K562 (cell line): ENCODE measurements around the gene PRKACA. TPM values are rescaled to one million over a fixed set of nuclear protein-coding genes. Genes with fewer than 3 reads are reported as not detected.

Experiments
- CREB3 ChIP-seq: fragments of 450-650 bp; conservative IDR thresholded peaks from 2 replicates; pipeline ENCODE4 v1.6.1; 2016; ENCODE audit warnings: missing genetic modification characterization, low read depth, mild to moderate bottlenecking, missing compliant biosample characterization, moderate library complexity
- CREBBP ChIP-seq: IDR thresholded peaks from one replicate; pipeline ENCODE4 v1.6.1; 2012; ENCODE audit warnings: low read depth, mild to moderate bottlenecking, control low read depth, inconsistent platforms, low read length
- CTCF ChIP-seq, 3 experiments: IDR thresholded peaks in 2 of 3; conservative IDR thresholded peaks in 1 of 3; 2 replicates each; pipeline ENCODE4 v1.5.1; 2011 to 2012; ENCODE audit warnings: low read length in 3 of 3, mild to moderate bottlenecking in 3 of 3, control low read depth in 2 of 3, improper control_type of control experiment in 1 of 3, inconsistent platforms in 1 of 3, low read depth in 1 of 3, mixed read lengths in 1 of 3, moderate library complexity in 1 of 3; ENCODE audit not compliant: insufficient read depth in 2 of 3
- FOXJ3 ChIP-seq: sonication (generic); formaldehyde crosslinking; IDR thresholded peaks from 2 replicates; pipeline ENCODE4 v1.4.0; 2020; ENCODE audit warnings: mild to moderate bottlenecking, missing genetic modification reagents
- FOXK2 ChIP-seq, 2 experiments: fragments of 450-650 bp; IDR thresholded peaks in 1 of 2; conservative IDR thresholded peaks in 1 of 2; 2 replicates each; pipeline ENCODE4 v1.6.1; 2016; ENCODE audit warnings: low read depth in 2 of 2, mild to moderate bottlenecking in 1 of 2
- GABPB1 ChIP-seq: sonication (generic); formaldehyde crosslinking; IDR thresholded peaks from 2 replicates; pipeline ENCODE4 v1.8.0; 2022; ENCODE audit warnings: mild to moderate bottlenecking, missing genetic modification reagents
- GATAD2B ChIP-seq: fragments of 450-650 bp; IDR thresholded peaks from 2 replicates; pipeline ENCODE4 v1.6.1; 2017; ENCODE audit warnings: mild to moderate bottlenecking, borderline replicate concordance
- MYBL2 ChIP-seq, 2 experiments: fragments of 450-650 bp in 1 of 2; sonication (generic) in 1 of 2; formaldehyde crosslinking in 1 of 2; IDR thresholded peaks; 2 replicates each; pipeline versions ENCODE4 v1.6.1 to v1.8.1; 2017 to 2022; ENCODE audit warnings: borderline replicate concordance in 1 of 2, inconsistent platforms in 1 of 2, low read depth in 1 of 2, mild to moderate bottlenecking in 1 of 2, missing genetic modification reagents in 1 of 2, moderate library complexity in 1 of 2
- POLR2G ChIP-seq: fragments of 200-400 bp; formaldehyde crosslinking; IDR thresholded peaks from 2 replicates; pipeline ENCODE4 v1.6.1; 2017; ENCODE audit warnings: low read depth, mild to moderate bottlenecking, antibody characterized with exemption, low read length, moderate library complexity
- SAFB ChIP-seq: fragments of 200-400 bp; formaldehyde crosslinking; IDR thresholded peaks from 2 replicates; pipeline ENCODE4 v1.6.1; 2017; ENCODE audit warnings: low read depth, low read length, borderline replicate concordance
- SMAD4 ChIP-seq: fragments of 250-450 bp; sonication (Bioruptor Pico); conservative IDR thresholded peaks from 2 replicates; pipeline ENCODE4 v1.8.0; 2021; ENCODE audit warnings: inconsistent platforms, mild to moderate bottlenecking, moderate library complexity
- SMARCA4 ChIP-seq: fragments of 450-650 bp; IDR thresholded peaks from 2 replicates; pipeline ENCODE4 v1.6.1; 2016
- SOX6 ChIP-seq: fragments of 450-650 bp; IDR thresholded peaks from 2 replicates; pipeline ENCODE4 v1.6.1; 2014; ENCODE audit warnings: mild to moderate bottlenecking
- SPI1 ChIP-seq: IDR thresholded peaks from 2 replicates; pipeline ENCODE4 v1.6.1; 2011; ENCODE audit warnings: low read depth, low read length, control low read depth, borderline replicate concordance
- TAF1 ChIP-seq: IDR thresholded peaks from 2 replicates; pipeline ENCODE4 v1.6.1; 2011; ENCODE audit warnings: mild to moderate bottlenecking, low read length, moderate library complexity; ENCODE audit not compliant: insufficient read depth, control insufficient read depth, severe bottlenecking; ENCODE audit errors: extremely low read depth
- TBL1XR1 ChIP-seq, 2 experiments: IDR thresholded peaks; 2 replicates each; pipeline ENCODE4 v1.6.1; 2012; ENCODE audit warnings: improper control_type of control experiment in 2 of 2, low read length in 2 of 2, mild to moderate bottlenecking in 1 of 2
- XRCC5 ChIP-seq: fragments of 200-400 bp; formaldehyde crosslinking; IDR thresholded peaks from 2 replicates; pipeline ENCODE4 v1.6.1; 2017; ENCODE audit warnings: low read depth, mild to moderate bottlenecking, low read length
- ZBTB7A ChIP-seq: IDR thresholded peaks from 2 replicates; pipeline ENCODE4 v1.6.1; 2011; ENCODE audit warnings: low read depth, mild to moderate bottlenecking, low read length, moderate library complexity, borderline replicate concordance; ENCODE audit not compliant: control insufficient read depth
- ZFP30 ChIP-seq: fragments of 250-450 bp; sonication (Bioruptor Pico); IDR thresholded peaks from 2 replicates; pipeline ENCODE4 v1.8.0; 2022; ENCODE audit warnings: moderate library complexity, mild to moderate bottlenecking, inconsistent platforms, borderline replicate concordance
- ZFP91 ChIP-seq: sonication (generic); formaldehyde crosslinking; IDR thresholded peaks from 2 replicates; pipeline ENCODE4 v1.8.0; 2022; ENCODE audit warnings: mild to moderate bottlenecking, missing genetic modification reagents
- polyA plus RNA-seq, 8 experiments: library from polyadenylated mRNA; depleted of rRNA in 4 of 8; stranded (reverse) in 5 of 8; unstranded in 3 of 8; fragments of >200 nt; fragmentation: Nextera tagmentation in 2 of 8; fragmentation: Illumina TruSeq in 1 of 8; extraction: Ambion mirVana in 2 of 8; extraction: Trizol in 1 of 8; gene quantifications; 2 replicates each; pipeline versions ENCODE4 v1.2.1 to v1.2.3, GENCODE V29; 2011 to 2014; ENCODE audit warnings: inconsistent platforms in 1 of 8, missing spikeins in 1 of 8
- total RNA-seq, 7 experiments: library from RNA; depleted of rRNA in 6 of 7; stranded (reverse); fragments of >200 nt in 6 of 7; fragmentation: Illumina TruSeq in 2 of 7; extraction: Trizol in 2 of 7; gene quantifications; 2 replicates each; pipeline versions ENCODE4 v1.2.1 to v1.2.3, GENCODE V29; 2011 to 2021; ENCODE audit warnings: low replicate concordance in 1 of 7

Gene PRKACA
- total and polyA plus RNA-seq, 9 of the 15 experiments (the other 6 are each of a cell fraction or from before 2014, with no cell fraction given): 1.2 to 63.1 (median 13.0) TPM

GRCh38 chr19:14147797-14148605 is 30.4 kb upstream of the PRKACA start (continued):
- no peak for TF ChIP-seq ZFP91 (CRISPR knock-in tag)
- no peak for TF ChIP-seq CREB3 (tag)
- TF ChIP-seq XRCC5: no peak
- TF ChIP-seq SMARCA4: no peak
- TF ChIP-seq MYBL2 (IDR thresholded peaks at IDR 0.05; ENCODE audit: low read depth): no peak
- no peak for TF ChIP-seq MYBL2 (CRISPR knock-in tag; IDR thresholded peaks at IDR 0.05; ENCODE audit: borderline replicate concordance)
- TF ChIP-seq GATAD2B: no peak
- TF ChIP-seq TAF1: no peak
- TF ChIP-seq CREBBP: no peak
- peak; percentile 58; the same call in 1 of the 2 replicates for TF ChIP-seq SPI1
- TF ChIP-seq CTCF (IDR thresholded peaks at IDR 0.05 in 2 of 3, conservative IDR thresholded peaks at IDR 0.05 in 1 of 3; ENCODE audit: insufficient read depth in 2 of 3, low read depth in 1 of 3, low read length in 3 of 3): peak; percentile 84 to 93 (median 90)
- TF ChIP-seq FOXJ3 (CRISPR knock-in tag): no peak
- TF ChIP-seq ZFP30 (CRISPR knock-in tag): no peak
- TF ChIP-seq FOXK2 (conservative IDR thresholded peaks at IDR 0.05 in 1 of 2, IDR thresholded peaks at IDR 0.05 in 1 of 2; ENCODE audit: low read depth in 2 of 2): no peak
- 0 out of 2 replicates have a peak, but pooled peaks have one; percentile 36 for TF ChIP-seq GABPB1 (CRISPR knock-in tag)
- TF ChIP-seq POLR2G: peak; percentile 37
- peak; percentile 94; the same call in 1 of the 2 replicates for TF ChIP-seq ZBTB7A
- TF ChIP-seq TBL1XR1 (IDR thresholded peaks at IDR 0.05; ENCODE audit: low read length in 2 of 2): no peak
- no peak for TF ChIP-seq SOX6
- TF ChIP-seq SAFB: no peak
- peak; percentile 81 for TF ChIP-seq SMAD4 (CRISPR knock-in tag)
